Activated CD8-positive, alpha-beta memory T cell treated with anti-CD3 and anti-CD28 coated beads, Interleukin-2, amount 50 U/mL, for 24 hours (primary cell): Measurements from ENCODE around the gene RPL27A.

Source experiments
- DNase-seq: peaks from one replicate; pipeline ENCODE4 v3.0.0-alpha.2; 2020; ENCODE audit errors: extremely low read depth

The RPL27A gene

DNA sequence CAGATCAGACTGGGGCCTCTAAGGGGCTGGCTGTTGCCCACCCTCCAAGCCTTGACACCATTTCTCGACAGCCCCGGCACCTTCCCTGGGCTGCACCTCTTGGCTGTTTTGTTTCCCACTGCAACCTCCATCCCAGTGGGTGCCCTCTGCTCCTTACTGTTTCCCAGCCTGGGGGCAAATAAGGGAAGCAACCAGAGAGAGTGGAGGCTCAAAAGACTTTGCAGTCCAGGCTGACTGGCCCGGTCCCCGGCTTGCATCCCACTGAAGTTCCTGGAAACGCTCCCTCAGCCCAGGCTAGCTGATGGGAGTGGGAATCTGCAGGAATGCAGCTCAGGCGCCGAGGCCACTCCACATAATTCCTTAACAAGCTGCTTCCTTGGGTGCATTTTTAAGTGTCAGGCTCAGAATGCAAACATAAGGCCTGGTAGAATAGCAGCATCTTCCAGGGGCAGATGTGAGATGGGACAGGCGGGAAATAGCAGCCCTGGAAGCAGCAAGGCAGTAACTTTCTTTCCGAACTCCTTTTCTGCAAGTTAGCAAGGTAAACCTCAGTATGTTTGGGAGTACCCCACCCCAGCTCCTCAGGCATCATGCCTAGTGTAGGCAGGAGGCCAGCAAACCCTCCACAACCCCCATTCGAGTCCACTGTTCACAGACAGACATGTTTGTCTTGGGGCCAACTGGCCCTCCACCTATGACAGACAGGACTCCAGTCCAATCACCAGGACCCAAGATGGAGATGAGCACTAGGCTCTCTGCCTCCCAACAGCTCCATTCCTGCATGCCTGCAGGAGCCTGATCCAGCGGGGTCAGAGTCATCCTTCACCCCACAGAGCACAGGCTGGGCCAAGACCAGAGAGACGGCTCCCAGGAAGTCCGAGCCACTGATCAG, 39.3 kb downstream of the RPL27A start:
- no peak for DNase-seq

DNA sequence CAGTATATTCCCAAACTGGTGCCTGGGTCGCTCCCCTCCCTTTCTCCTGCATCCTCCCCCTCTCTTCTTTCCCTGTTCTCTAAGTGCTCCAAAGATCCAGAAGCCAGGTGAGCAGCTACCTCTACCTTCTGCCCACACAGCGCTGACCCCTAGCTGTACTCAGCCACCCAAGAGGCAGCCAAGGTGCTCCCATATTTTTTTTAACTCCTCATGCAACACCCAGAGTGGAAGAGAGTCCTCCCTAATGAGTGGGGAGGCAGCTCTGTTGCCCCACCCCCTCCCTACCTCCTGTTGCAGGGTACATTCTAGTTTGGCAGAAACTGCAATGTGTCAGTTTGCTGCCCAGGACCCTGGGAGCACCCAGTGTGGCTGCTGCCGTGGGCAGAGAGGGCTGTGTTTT, 40.2 kb downstream of the RPL27A start:
- no peak for DNase-seq

DNA sequence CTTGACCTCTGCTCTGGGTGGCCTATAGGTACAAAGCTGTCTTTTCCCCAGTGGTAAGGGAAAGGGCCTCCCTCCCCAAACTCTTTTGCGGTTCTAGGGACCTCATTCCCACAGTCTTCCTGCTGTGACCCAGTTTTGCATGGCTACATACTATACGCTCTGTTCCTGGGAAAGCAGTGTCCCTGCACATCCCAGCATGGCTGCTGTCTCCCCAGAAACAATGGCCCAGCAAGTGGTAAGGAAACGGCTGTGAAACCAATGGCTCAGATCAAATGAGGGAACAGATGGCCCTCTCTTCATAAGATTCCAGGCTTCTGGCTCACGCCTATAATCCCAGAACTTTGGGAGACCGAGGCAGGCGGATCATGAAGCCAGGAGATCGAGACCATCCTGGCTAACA, 41.1 kb downstream of the RPL27A start:
- DNase-seq, result no peak

DNA sequence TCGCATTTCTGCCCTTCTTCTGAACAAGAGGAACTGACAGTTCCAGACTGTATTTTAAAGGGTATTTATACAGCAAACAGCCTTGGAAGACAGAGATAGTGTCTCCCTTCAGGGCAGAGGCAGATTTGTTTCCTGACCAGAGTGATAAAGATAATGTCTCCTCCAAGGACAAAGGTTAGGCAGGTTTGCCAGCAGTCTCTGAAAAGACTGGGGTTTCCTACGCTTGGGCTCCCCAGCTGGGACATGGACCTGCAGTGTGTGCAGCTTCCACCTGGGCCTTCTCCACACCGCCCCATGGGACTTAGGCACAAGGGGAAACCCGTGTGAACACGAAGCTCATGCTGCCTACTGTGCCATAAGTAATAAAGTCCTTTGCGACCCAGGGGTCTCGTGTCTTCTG, 42.1 kb downstream of the RPL27A start:
- DNase-seq, result no peak

DNA sequence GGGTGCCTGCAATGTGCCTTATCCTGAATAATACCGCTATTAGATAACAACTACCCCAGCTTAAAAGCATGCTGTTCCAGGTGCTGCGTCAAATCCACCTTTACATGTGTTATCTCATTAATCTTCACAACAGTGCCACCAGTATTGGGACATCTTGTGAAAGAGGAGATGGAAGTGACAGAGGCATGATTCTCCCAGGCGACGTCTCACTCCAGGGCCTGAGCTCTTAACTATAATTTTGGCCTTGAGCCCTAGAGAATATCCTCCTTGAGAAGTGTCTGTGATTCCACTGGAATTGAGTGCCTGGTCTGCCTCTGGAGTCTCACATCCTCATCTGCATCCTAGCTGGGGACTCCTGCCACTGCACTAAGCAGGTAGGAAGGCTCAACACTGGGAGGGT, 43.8 kb downstream of the RPL27A start:
- no peak for DNase-seq

DNA sequence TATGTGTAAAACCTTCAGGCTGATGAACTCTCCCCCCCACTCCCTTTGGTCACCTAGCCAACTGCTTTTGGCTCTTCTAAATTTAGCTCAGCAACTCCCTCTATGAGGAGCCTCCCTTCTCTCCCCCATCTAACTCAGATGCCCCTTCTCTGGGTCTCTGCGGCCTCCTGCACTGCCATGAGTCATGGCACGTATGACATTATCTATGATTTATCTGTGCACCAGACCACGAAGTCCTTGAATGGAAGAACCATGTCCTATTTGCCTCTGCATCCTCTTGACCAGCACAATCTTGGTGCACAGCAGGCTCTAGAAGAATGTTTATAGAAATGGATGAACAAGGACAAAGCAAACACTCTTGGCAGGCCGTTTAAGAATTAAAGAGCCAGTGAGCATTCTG, 46.0 kb downstream of the RPL27A start:
- DNase-seq, result no peak

DNA sequence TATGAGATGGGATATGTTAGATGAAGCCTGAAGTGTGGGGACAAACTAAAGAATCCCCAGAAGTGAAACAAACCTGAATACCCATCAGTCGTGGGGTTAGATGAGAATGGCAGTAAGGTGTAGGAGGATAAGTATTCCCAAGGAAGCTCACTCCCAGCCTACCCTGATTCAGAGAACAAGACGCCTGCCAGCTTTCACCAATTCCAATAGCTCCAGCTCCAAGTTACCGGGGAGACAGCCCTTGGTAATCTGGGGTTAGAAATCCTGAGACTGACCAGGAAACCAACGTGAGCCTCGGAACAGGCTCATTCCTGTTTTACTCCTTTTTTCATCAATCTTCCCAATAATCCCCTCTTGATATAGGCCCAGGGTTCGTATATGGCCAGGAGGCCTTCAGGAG, 46.5 kb downstream of the RPL27A start:
- DNase-seq, result no peak

DNA sequence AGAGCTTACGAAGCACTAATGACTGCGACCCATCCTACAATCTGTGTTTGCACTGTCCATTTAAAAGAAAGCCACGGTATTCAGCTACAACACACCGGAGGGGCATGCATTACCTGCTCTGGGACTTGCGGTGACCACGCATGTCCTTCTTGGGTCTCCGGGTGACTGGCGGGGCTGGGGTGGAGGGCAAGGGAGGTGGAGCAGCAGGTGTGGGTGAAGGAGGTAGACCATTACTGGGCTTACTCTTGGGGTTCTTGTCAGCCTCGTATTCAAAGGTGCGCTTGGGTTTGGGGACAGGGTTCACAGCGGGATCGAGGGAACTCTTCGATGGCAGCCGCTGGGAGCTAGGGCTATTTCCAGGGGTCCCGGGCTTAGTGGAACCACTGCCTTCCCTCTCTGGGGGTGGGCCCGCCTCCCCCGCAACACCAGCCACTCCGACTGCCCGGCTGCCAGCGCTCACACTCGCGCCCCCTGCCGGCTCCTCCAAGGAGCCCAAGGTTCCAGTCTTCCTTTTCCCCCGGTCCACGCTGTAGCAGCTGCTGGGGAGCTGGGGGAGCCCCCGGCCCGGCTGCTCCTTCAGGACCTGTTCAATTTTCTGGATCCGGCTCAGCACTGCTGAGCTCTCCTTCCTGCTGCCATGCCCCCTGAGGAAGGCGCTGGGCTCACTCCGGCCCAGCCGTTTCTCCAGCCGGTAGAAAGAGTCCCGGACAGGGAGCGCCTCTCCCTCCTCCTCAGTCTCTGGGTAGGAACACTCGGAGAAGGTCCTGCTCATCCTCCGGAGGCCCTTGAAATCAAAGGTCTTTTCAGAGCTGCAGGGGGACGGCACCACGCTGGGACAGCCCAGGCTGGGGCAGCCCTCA, 47.5 kb downstream of the RPL27A start:
- DNase-seq, result no peak

DNA sequence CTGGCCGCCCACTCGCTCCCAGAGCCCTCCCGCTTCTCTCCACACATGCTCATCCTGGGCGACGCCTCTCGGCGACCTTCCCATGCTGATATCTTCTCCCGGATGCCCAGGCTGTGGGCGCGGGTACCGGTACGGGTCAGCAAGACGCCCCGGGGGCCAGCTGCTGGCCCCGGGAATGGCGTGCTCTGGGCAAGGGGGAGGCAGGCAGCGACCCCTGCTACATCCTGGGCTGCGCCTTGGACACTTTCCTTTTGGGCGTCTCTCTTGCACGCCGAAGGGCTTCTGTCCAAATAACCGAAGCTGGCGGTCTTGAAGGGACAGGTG, 48.1 kb downstream of the RPL27A start:
- DNase-seq, result no peak

DNA sequence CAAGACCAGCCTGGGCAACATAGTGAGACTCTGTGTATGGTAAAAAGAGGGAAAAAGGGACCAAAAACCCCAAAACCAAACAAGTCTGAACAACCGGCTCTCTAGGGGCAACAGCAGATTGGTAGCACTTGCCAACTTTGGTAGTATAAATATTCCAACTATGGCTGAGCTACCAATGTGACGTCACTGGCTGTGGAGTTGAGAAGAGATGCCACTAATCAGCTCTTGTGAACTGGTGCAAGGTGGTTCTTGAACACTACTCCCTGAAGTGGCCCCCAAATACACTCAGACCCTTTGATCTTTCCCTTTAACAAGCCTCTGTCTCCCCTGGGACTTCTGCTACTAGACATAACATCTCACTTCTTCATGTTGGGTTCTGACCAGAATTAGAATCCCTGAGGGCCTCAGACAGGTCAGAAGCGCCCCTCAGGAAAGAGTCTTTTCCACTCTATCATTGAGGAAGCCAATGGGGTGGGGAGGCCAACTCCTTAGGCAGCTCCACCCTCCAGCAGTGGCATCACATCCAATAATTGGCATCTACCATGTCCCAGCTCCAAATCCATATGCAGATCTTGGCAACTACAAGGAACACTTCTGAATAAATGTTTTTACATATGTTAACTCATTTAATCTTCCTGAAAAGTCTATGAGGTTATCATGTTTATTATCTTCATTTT, 49.2 kb downstream of the RPL27A start:
- DNase-seq, result no peak

DNA sequence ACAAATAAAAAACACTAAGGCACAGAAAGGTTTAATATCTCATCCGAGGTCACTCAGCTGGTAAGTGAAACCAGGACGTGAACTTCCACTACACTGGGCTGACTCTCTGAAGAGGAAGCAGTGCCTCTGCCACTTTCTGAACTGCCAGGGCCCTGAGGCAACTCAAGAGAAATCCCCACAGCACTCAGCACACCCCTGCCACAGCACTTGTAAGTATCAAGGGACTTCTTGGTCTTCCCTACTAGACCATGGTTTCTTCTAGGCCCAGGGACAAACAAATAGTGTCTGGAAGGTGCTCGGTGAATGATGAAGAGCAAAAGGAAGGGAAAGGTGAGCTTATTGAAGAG, 49.7 kb downstream of the RPL27A start:
- no peak for DNase-seq

DNA sequence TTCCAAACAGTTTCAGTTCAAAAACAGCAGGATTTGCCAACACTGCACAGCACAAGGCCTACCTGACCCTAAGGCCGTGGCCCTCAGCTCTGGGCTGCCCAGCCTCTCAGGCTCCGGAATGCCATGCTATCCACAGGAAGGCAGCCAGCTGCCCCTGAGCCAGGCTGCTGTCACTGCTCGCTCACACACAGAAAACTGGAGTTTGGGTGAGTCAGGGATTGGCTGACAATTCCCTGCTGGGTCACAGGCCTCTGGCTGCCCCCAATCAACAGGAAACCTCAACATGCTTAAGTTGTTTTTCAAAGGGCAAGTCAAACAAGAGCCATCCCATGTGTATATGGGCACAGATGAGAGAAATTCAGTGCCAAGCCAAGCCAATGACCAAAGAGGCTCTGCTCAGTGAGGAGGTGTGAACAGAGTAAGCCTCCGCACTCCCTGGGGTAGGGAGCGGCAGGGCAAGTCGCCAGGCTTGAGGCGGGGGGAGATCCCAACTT, 50.2 kb downstream of the RPL27A start:
- DNase-seq, result no peak

DNA sequence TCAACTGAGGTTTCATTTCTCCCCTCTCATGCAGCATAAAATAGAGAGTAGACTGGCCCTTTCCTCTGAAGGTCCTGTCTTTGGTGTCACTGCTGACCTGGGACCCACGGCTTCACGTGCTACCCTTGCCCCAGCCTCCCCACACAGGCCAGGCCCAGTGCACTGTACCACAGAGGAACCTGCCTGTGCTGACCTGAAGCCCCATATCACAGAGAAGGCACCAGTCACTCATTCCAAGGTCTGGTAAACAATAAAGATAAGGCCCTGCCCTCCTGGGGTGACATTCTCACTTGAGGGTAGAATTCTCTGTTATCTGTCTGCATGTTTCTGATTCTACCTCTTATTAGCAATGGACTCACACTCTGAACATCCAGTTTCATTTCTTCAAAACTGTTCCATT, 51.3 kb downstream of the RPL27A start:
- DNase-seq, result no peak

DNA sequence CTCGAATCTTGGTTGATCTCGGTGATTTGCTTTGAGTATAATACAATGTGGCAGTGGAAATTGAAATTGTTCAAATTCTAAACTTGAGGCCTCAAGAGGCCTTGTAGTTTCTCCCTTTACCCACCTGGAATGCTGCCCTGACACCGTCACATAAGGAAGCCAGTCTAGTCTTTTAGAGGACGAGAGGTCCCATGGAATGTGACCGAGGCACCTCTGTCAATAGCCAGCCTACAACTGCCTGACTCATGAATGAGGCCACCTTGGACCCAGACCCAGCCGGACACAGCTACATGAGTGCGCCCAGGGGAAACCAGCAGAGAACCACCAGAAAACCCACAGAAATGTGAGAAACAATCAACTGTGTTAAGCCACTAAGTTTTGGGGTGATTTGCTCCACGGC, 52.5 kb downstream of the RPL27A start:
- no peak for DNase-seq

DNA sequence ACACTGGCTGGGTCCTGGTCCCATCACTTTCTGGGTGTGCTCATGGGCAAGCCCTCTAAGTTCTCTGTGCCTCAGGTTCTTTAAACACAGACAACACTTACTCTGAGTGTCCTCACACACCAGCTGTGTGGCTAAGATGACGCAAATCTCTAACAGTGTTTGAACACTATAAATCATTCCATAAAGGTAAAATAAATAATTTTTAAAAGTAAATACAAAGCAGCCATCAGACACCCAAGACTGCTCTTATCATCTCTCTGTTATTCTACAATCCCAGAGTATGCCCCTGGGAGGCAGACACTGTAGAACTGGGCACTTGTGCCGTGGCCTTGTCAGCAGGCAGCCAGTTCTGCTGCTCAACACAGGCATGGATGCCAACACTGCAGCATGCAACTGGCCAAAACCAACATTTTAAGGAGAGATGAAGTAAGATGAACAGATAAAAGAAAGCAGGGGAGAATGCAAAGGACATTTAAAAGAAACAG, 56.8 kb downstream of the RPL27A start:
- no peak for DNase-seq
